ENCODE results near the gene UPK2.
"Not testable (repeated sequence)": the region's sequence is repeated elsewhere in the genome, so short reads cannot be mapped to it uniquely, and the experiment has no call there.

The UPK2 gene

DNA sequence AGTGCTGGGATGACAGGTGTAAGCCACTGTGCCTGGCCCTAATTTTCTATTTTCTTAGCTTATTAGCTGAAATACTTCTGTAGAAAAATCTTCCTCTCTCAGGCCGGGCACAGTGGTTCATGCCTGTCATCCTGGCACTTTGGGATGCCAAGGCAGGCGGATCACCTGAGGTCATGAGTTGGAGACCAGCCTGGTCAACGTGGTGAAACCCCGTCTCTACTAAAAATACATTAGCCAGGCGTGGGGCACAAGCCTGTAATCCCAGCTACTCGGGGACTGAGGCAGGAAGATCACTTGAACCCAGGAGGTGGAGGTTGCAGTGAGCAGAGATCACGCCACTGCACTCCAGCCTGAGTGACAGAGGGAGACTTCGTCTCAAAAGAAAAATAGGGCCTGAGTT, 28.2 kb downstream of the UPK2 start:
- DNase-seq (ENCODE audit: low read depth in 2 of 3, low spot score in 1 of 3) = not testable (repeated sequence)

DNA sequence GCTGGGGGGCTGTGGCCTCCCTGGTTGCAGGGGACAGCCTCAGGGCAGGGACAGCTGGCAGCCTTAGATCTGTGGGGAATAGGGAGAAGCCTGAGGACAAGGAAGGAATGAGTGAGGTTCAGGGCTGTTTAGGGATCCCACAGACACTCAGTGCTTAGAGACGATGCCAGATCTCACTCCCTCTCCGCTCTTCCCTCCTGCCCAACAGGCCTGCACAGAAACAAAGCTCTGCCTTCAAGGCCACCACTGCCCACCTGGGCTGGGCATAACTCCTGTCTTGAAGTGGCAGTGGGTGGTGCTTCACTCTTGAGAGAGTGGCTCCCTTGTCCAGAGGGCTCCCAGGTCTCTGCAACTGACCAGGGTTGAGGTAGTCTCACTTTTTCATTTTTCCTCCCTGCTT, 28.7 kb downstream of the UPK2 start:
- DNase-seq (ENCODE audit: low read depth in 2 of 3, low spot score in 1 of 3) = no peak

GRCh38 chr11:118988280-118988679, 32.2 kb downstream of the UPK2 start:
- no peak for DNase-seq (ENCODE audit: low read depth in 2 of 3, low spot score in 1 of 3)

- not testable (repeated sequence) for DNase-seq (ENCODE audit: low read depth in 2 of 3, low spot score in 1 of 3)
Measured at GRCh38 chr11:118991486-118992038, 35.5 kb downstream of the UPK2 start.

GRCh38 chr11:118996926-118997626, 41.0 kb downstream of the UPK2 start:
- peak in 2 of 3 donors; percentile 32 to 35 for DNase-seq (ENCODE audit: low read depth in 2 of 3, low spot score in 1 of 3)

DNA sequence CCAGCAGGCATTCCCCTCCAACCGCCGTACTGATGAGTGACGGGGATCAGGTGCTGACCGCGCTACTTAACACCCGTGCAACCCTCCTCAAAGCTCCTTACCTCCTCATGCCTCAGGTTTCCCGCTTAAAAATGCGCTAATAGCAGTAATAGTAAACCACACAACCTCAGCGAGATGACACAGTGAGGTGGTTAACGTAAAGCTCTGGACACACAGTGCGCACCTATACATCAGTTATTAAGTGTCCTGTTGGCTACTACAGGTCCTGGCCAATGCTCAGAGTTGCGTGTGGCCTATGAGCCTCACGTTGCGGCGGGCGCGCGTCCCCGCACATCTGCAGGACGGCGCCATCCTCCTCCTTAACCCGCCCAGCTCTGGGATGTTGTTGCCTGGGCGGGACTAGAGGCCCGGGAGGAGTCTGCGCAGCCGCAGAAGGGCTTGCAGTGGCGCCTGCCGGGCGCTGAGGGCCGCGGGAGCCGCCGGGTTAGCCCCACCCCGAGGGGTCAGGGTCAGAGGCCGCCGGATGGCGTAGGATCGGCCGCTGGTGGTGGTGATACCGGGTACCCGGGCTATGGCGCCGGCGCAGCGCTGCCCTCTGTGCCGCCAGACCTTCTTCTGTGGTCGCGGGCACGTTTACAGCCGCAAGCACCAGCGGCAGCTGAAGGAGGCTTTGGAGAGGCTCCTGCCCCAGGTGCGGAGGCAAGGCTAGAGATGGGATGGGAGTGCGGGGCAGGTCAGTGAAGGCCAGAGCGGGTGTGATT, 41.7 kb downstream of the UPK2 start, which contains the start of gene CENATAC:
CENATAC (plus strand) TSS at position 512 of the 761 bp plus-strand sequence; CDS start at position 572, 60 bp downstream.
- DNase-seq (ENCODE audit: low read depth in 2 of 3, low spot score in 1 of 3) = peak; percentile 94 to 95 (median 94)

GRCh38 chr11:118998388-118998717, 42.3 kb downstream of the UPK2 start:
- DNase-seq (ENCODE audit: low read depth in 2 of 3, low spot score in 1 of 3) = no peak

DNA sequence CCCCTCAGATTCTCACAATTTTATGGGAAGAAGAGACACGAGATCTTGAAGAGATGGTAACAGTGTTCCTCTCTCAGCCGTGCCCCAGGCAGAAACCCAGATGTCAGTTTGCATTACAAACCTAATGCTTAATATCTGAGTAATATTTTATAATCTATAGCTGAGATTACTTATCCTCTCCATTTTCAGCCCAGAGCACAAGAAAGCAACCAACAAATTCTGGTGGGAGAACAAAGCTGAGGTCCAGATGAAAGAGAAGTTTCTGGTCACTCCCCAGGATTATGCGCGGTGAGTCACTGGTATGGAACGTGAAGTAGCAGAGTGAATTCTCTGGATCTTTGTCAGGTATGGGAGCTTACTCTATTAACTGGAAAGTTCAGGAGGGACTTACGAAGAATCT, 42.7 kb downstream of the UPK2 start:
- DNase-seq (ENCODE audit: low read depth in 2 of 3, low spot score in 1 of 3) = no peak

DNA sequence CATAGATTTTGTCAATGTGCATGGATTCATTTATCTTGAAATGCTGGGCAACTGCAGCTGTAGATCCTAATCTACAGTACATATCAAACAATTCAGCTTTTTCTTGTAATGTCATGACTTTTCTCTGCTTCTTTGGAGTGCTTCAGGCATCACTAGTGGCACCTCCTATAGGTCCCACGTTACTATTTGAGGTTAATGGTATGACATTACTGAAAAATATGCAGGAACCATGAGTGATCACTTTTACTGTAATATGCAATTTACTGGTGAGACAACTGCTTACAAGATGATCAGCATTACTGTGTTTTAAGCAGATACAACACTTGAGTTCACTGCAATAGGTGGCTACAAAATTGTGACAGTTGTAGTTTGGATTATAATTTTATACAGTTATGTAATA, 44.8 kb downstream of the UPK2 start:
- DNase-seq (ENCODE audit: low read depth in 2 of 3, low spot score in 1 of 3) = no peak

GRCh38 chr11:119006656-119007055, 50.6 kb downstream of the UPK2 start:
- no peak for DNase-seq (ENCODE audit: low read depth in 2 of 3, low spot score in 1 of 3)

Measured in stimulated activated CD4-positive, alpha-beta T cell treated with anti-CD3 and anti-CD28 coated beads, Interleukin-12 subunit alpha, Interleukin-12 subunit beta, amount 100 ng/mL, for 48 hours (primary cell).